Measurements from ENCODE around the gene SP100. TPM values are rescaled to one million over a fixed set of nuclear protein-coding genes. Genes with fewer than 3 reads are reported as not detected.

SP100 gene
- total and polyA plus RNA-seq, 2 of the 13 experiments (the other 11 are each of a cell fraction or from before 2014, with no cell fraction given): 12.6 to 16.5 TPM

- TF ChIP-seq ZNF704 (CRISPR knock-in tag; IDR thresholded peaks at IDR 0.05; ENCODE audit: borderline replicate concordance) (no peak), ELK4 (CRISPR knock-in tag; IDR thresholded peaks at IDR 0.05; ENCODE audit: borderline replicate concordance) (no peak), ZBTB42 (CRISPR knock-in tag; IDR thresholded peaks at IDR 0.05) (no peak), NFKB2 (CRISPR knock-in tag; IDR thresholded peaks at IDR 0.05; ENCODE audit: borderline replicate concordance) (no peak), POLR2A (IDR thresholded peaks at IDR 0.05; ENCODE audit: insufficient read depth in 1 of 2, low read depth in 2 of 2, low read length in 2 of 2) (no peak), ZNF431 (CRISPR knock-in tag; IDR thresholded peaks at IDR 0.05; ENCODE audit: borderline replicate concordance, low read depth) (no peak)
Measured at GRCh38 chr2:230443541-230443940, 27.5 kb downstream of the SP100 start (continued).

GRCh38 chr2:230444832-230445231 is 28.8 kb downstream of the SP100 start:
- Histone ChIP-seq H3K4me1 (ENCODE audit: insufficient read depth, low read length) (no peaks in the 10 kb centered on the region), H3K9me3 (ENCODE audit: low read length) (no peaks in the 10 kb centered on the region), H3K4me2 (ENCODE audit: low read depth, low read length) (no peak overlapping the region), H3K79me2 (ENCODE audit: insufficient read depth, low read length) (no peaks in the 10 kb centered on the region), H3K27me3 (ENCODE audit: control insufficient read depth in 1 of 2, insufficient read depth in 2 of 2, low read length in 2 of 2) (no peaks in the 10 kb centered on the region), H2AFZ (ENCODE audit: low read length) (no peak overlapping the region), H3K27ac (ENCODE audit: extremely low read length, insufficient read depth, low read length) (no peak overlapping the region), H3K4me3 (replicated peaks in 1 of 3; ENCODE audit: insufficient read depth in 1 of 3, low read depth in 2 of 3, low read length in 3 of 3) (no peak overlapping the region), H3K9ac (ENCODE audit: insufficient read depth, low read depth, low read length) (no peak overlapping the region), H4K20me1 (ENCODE audit: insufficient read depth, low read length) (no peaks in the 10 kb centered on the region), H3K36me3 (replicated peaks in 1 of 2; ENCODE audit: control insufficient read depth in 1 of 2, insufficient read depth in 2 of 2, low read length in 2 of 2) (peaks cover 3 to 15% of the 10 kb centered on the region in 2 experiments; a peak in 4 of 5 replicates)
- ATAC-seq: no peak
- ChIA-PET CTCF (ENCODE audit: low intra/inter-chr PET ratio, low total read pairs) (no interaction called here), POLR2A (no interaction called here)
- 93% methylated on average over 2 of the region's 2 CpGs for WGBS (ENCODE audit: low lambda C conversion rate)
- in situ Hi-C loops (cut with HindIII; ENCODE audit: extremely low pct_ligation_motif_present, low pct_unique_long_range_greater_than_20kb) (no loop called here), intact Hi-C loops (cut with micrococcal nuclease; ENCODE audit: unreplicated experiment) (no loop called here)
- no TSS peak for BruUV-seq (replicated peaks)
- no peak for FAIRE-seq
- no peak for DNase-seq (ENCODE audit: low spot score)
- TF ChIP-seq BCLAF1 (IDR thresholded peaks at IDR 0.05) (no peak), SSRP1 (CRISPR knock-in tag; IDR thresholded peaks at IDR 0.05) (no peak), GPN1 (CRISPR knock-in tag; IDR thresholded peaks at IDR 0.05; ENCODE audit: borderline replicate concordance) (no peak), TEAD2 (CRISPR knock-in tag; IDR thresholded peaks at IDR 0.05) (no peak), ZNF121 (CRISPR knock-in tag; IDR thresholded peaks at IDR 0.05) (no peak), ZNF761 (CRISPR knock-in tag; conservative IDR thresholded peaks at IDR 0.05) (no peak), GMEB2 (CRISPR knock-in tag; IDR thresholded peaks at IDR 0.05; ENCODE audit: low read depth) (no peak), MATR3 (CRISPR knock-in tag; IDR thresholded peaks at IDR 0.05) (no peak), ZNF772 (CRISPR knock-in tag; IDR thresholded peaks at IDR 0.05) (no peak), ZNF17 (CRISPR knock-in tag; IDR thresholded peaks at IDR 0.05) (no peak), TCF12 (IDR thresholded peaks at IDR 0.05) (no peak), TCF12 (CRISPR knock-in tag; IDR thresholded peaks at IDR 0.05) (no peak)
- TF ChIP-seq, protein P1, sequence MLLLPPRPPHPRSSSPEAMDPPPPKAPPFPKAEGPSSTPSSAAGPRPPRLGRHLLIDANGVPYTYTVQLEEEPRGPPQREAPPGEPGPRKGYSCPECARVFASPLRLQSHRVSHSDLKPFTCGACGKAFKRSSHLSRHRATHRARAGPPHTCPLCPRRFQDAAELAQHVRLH (CRISPR knock-in tag; IDR thresholded peaks at IDR 0.05; ENCODE audit: borderline replicate concordance, low read depth): no peak

Measured in HepG2 (cell line).